Hepatocyte (in vitro differentiated cells): ENCODE data around the gene CCDC12. TPM values are rescaled to one million over a fixed set of nuclear protein-coding genes. Genes with fewer than 3 reads are reported as not detected.

Experiments used
- DNase-seq: peaks from one replicate; pipeline ENCODE4 v3.0.0-alpha.2; 2016; ENCODE audit warnings: low spot score
- H2AFZ ChIP-seq: fragments of 200-600 bp; sonication (generic); 2 replicates; pipeline ENCODE4 v1.6.0; 2016; ENCODE audit warnings: antibody characterized with exemption, mild to moderate bottlenecking
- H3K27ac ChIP-seq: fragments of 200-600 bp; sonication (generic); 2 replicates; pipeline ENCODE4 v1.5.1; 2016; ENCODE audit warnings: mild to moderate bottlenecking
- H3K27me3 ChIP-seq: fragments of 200-600 bp; sonication (generic); 2 replicates; pipeline ENCODE4 v1.6.1; 2016
- H3K36me3 ChIP-seq: fragments of 200-600 bp; sonication (generic); replicated peaks from 2 replicates; pipeline ENCODE4 v1.5.1; 2016; ENCODE audit warnings: low read depth; ENCODE audit not compliant: insufficient read depth
- H3K4me1 ChIP-seq: fragments of 200-600 bp; sonication (generic); 2 replicates; pipeline ENCODE4 v1.5.1; 2016; ENCODE audit warnings: mild to moderate bottlenecking, moderate library complexity; ENCODE audit not compliant: insufficient read depth
- H3K4me2 ChIP-seq: fragments of 200-600 bp; sonication (generic); 2 replicates; pipeline ENCODE4 v1.6.0; 2016
- H3K4me3 ChIP-seq: fragments of 200-600 bp; sonication (generic); 2 replicates; pipeline ENCODE4 v1.5.1; 2016; ENCODE audit warnings: mild to moderate bottlenecking
- H3K79me2 ChIP-seq: fragments of 200-600 bp; sonication (generic); 2 replicates; pipeline ENCODE4 v1.6.0; 2017; ENCODE audit warnings: mild to moderate bottlenecking
- H3K9me2 ChIP-seq: fragments of 200-600 bp; sonication (generic); replicated peaks from 2 replicates; pipeline ENCODE4 v1.6.0; 2017; ENCODE audit warnings: mild to moderate bottlenecking; ENCODE audit not compliant: insufficient read depth
- H3K9me3 ChIP-seq: fragments of 200-600 bp; sonication (generic); 2 replicates; pipeline ENCODE4 v1.5.1; 2016; ENCODE audit warnings: low read depth, mild to moderate bottlenecking
- H4K20me1 ChIP-seq: fragments of 200-600 bp; sonication (generic); 2 replicates; pipeline ENCODE4 v1.6.0; 2016; ENCODE audit warnings: mild to moderate bottlenecking; ENCODE audit not compliant: insufficient read depth, poor library complexity, severe bottlenecking
- EZH2 ChIP-seq: fragments of 200-600 bp; sonication (generic); IDR thresholded peaks from 2 replicates; pipeline ENCODE4 v1.6.1; 2016; ENCODE audit warnings: antibody characterized with exemption, mild to moderate bottlenecking, borderline replicate concordance
- EZH2phosphoT487 ChIP-seq: fragments of 200-600 bp; sonication (generic); IDR thresholded peaks from one replicate; pipeline ENCODE4 v1.6.1; 2018; ENCODE audit warnings: antibody characterized with exemption, mild to moderate bottlenecking, low read depth, moderate library complexity; ENCODE audit not compliant: unreplicated experiment, severe bottlenecking
- WGBS: methylation state at CpG from one replicate; pipeline ENCODE4 v1.1.6; 2016; ENCODE audit warnings: low lambda C conversion rate; ENCODE audit errors: missing lambda C conversion rate; 5-methylcytosine and 5-hydroxymethylcytosine counted together
- polyA plus RNA-seq: library from polyadenylated mRNA; unstranded; fragments of >200 nt; fragmentation: Nextera tagmentation; extraction: Ambion mirVana; gene quantifications from 2 replicates; pipeline ENCODE4 v1.2.1, GENCODE V29; 2016
- total RNA-seq: library from RNA; depleted of rRNA; stranded (reverse); fragments of >200 nt; gene quantifications from 2 replicates; pipeline ENCODE4 v1.2.3, GENCODE V29; 2014
- TF ChIP-seq, protein P1 (sequence below): fragments of 200-600 bp; sonication (generic); IDR thresholded peaks from 2 replicates; pipeline ENCODE4 v1.5.1; 2016; ENCODE audit warnings: antibody characterized with exemption, mild to moderate bottlenecking; ENCODE audit not compliant: poor library complexity

The CCDC12 gene
- total and polyA plus RNA-seq, 2 experiments from 2014 or later: 41.1 to 78.4 TPM

DNA sequence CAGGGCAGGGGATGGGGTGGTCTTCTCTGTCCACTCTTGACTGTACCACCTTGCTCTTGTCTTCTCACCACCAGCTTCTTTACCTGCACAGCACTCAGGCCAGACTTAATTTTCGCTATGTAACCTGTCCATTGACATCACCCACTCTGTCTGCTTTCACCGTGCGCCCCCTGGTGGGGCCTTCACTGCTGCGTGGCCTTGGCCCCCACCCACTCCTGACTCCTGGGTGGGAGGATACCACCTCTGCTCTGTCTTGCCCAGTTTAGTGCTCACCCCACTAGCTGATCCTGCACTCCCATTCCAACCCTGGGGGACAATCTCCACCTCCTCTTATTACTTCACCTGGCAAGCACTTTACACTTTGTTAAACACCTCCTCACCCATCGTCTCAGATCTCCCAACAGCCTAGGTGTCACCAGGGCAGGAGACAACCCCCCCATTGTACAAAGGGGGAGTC is 81.3 kb downstream of the CCDC12 start:
- WGBS: 31% methylated on average over 5 of the region's 5 CpGs
- Histone ChIP-seq H2AFZ (no peak overlapping the region), H3K27me3 (no peaks in the 10 kb centered on the region), H3K79me2 (no peaks in the 10 kb centered on the region), H3K9me2 (no peaks in the 10 kb centered on the region), H3K4me3 (no peak overlapping the region), H3K27ac (no peak overlapping the region), H3K4me2 (no peak overlapping the region), H3K36me3 (no peaks in the 10 kb centered on the region), H3K4me1 (peaks cover 18% of the 10 kb centered on the region), H3K9me3 (no peaks in the 10 kb centered on the region), H4K20me1 (peaks cover 7% of the 10 kb centered on the region)
- DNase-seq: peak; percentile 80
- TF ChIP-seq EZH2phosphoT487 (no peak), EZH2 (no peak)
- TF ChIP-seq, protein P1, sequence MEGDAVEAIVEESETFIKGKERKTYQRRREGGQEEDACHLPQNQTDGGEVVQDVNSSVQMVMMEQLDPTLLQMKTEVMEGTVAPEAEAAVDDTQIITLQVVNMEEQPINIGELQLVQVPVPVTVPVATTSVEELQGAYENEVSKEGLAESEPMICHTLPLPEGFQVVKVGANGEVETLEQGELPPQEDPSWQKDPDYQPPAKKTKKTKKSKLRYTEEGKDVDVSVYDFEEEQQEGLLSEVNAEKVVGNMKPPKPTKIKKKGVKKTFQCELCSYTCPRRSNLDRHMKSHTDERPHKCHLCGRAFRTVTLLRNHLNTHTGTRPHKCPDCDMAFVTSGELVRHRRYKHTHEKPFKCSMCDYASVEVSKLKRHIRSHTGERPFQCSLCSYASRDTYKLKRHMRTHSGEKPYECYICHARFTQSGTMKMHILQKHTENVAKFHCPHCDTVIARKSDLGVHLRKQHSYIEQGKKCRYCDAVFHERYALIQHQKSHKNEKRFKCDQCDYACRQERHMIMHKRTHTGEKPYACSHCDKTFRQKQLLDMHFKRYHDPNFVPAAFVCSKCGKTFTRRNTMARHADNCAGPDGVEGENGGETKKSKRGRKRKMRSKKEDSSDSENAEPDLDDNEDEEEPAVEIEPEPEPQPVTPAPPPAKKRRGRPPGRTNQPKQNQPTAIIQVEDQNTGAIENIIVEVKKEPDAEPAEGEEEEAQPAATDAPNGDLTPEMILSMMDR: peak; percentile 95

DNA sequence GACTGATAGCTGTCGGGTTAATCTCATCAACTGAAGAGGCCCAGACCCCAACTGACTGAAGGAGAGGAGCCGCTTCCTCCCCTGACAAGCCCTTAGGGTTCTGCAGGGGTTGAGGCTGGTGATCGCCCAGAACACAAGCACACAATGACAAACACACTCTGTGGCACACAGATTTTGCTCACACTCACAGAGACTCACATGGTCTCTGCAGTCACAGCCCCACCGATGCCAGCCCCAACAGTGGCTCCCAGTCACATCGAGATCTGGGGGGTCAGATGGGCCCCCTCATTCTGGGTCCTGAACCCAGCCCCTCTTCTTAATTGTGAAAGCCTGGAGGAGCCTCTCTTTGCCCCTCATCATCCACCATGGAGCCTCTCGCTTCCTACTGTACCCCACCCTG is 82.3 kb downstream of the CCDC12 start:
- no peaks in the 10 kb centered on the region for H3K27me3 ChIP-seq
- no peaks in the 10 kb centered on the region for H3K9me2 ChIP-seq
- H3K9me3 ChIP-seq: no peaks in the 10 kb centered on the region
- no peaks in the 10 kb centered on the region for H3K36me3 ChIP-seq
- WGBS: 93% methylated on average over 6 of the region's 6 CpGs
- peaks cover 4% of the 10 kb centered on the region for H3K79me2 ChIP-seq
- H2AFZ ChIP-seq: no peak overlapping the region
- DNase-seq: no peak
- H3K4me3 ChIP-seq: no peak overlapping the region
- H4K20me1 ChIP-seq: peaks cover 10% of the 10 kb centered on the region
- no peak overlapping the region for H3K27ac ChIP-seq
- no peak for TF ChIP-seq EZH2
- TF ChIP-seq EZH2phosphoT487: no peak
- TF ChIP-seq, protein P1: no peak
- peaks cover 26% of the 10 kb centered on the region for H3K4me1 ChIP-seq
- H3K4me2 ChIP-seq: no peak overlapping the region

DNA sequence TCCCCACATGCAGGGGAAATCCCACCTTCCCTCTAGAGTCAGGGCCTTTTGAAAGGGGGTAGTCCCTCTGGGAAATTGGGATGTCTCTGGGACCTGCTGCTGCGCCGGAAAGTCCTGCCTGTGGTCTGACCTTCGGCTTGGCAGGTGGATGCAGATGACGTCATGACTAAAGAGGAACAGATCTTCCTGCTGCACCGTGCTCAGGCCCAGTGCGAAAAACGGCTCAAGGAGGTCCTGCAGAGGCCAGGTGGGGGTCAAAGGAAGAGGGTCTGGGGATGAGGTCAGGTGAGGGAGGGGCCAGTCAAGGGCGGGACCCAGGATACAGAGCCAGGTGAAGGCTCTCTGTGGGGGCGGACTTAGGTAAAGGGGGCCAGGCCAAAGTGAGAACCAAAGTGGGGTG is 82.8 kb downstream of the CCDC12 start:
- Histone ChIP-seq H3K9me3 (no peaks in the 10 kb centered on the region), H3K79me2 (peaks cover 8% of the 10 kb centered on the region), H3K27me3 (no peaks in the 10 kb centered on the region), H3K36me3 (no peaks in the 10 kb centered on the region), H3K4me1 (peaks cover 26% of the 10 kb centered on the region), H3K27ac (no peak overlapping the region), H3K9me2 (no peaks in the 10 kb centered on the region), H4K20me1 (peaks cover 10% of the 10 kb centered on the region), H3K4me2 (no peak overlapping the region), H2AFZ (no peak overlapping the region), H3K4me3 (no peak overlapping the region)
- TF ChIP-seq, protein P1: no peak
- TF ChIP-seq EZH2phosphoT487: no peak
- TF ChIP-seq EZH2: no peak
- WGBS: 95% methylated on average over 9 of the region's 9 CpGs
- no peak for DNase-seq
